Stimulated activated CD8-positive, alpha-beta memory T cell treated with anti-CD3 and anti-CD28 coated beads, Interleukin-7, amount 100 ng/mL, for 4 hours (primary cell): ENCODE results near the gene SLC4A1AP.
A peak's percentile ranks its signal among the peaks of the same experiment; 100 is the strongest.

Source experiments
- DNase-seq, 2 donors: peaks; one replicate each; pipeline ENCODE4 v3.0.0-alpha.2; 2020; ENCODE audit warnings: low read depth in 2 of 2

Gene SLC4A1AP

GRCh38 chr2:27703638-27704341 is 40.1 kb downstream of the SLC4A1AP start:
- peak; percentile 68 to 80 for DNase-seq

- DNase-seq: no peak
These were observed 40.7 kb downstream of the SLC4A1AP start for GRCh38 chr2:27704342-27704876.

- no peak for DNase-seq
These were observed 42.3 kb downstream of the SLC4A1AP start for GRCh38 chr2:27705851-27706622.

- DNase-seq: no peak
These were observed 44.0 kb downstream of the SLC4A1AP start for GRCh38 chr2:27707462-27708256.

- no peak for DNase-seq
These were observed 44.6 kb downstream of the SLC4A1AP start for GRCh38 chr2:27708257-27708654.

GRCh38 chr2:27708666-27709065 is 45.0 kb downstream of the SLC4A1AP start:
- DNase-seq: no peak

- no peak for DNase-seq
These were observed 45.6 kb downstream of the SLC4A1AP start for GRCh38 chr2:27709326-27709725.

GRCh38 chr2:27709960-27710575 is 46.4 kb downstream of the SLC4A1AP start:
- DNase-seq: no peak

GRCh38 chr2:27710640-27711430 is 47.1 kb downstream of the SLC4A1AP start:
- DNase-seq: no peak

- DNase-seq: no peak
These were observed 48.1 kb downstream of the SLC4A1AP start for GRCh38 chr2:27711804-27712203.

- DNase-seq: no peak
These were observed 48.8 kb downstream of the SLC4A1AP start for GRCh38 chr2:27712522-27712921.

- DNase-seq: no peak
These were observed 49.5 kb downstream of the SLC4A1AP start for GRCh38 chr2:27713201-27713600.

- DNase-seq: no peak
These were observed 50.4 kb downstream of the SLC4A1AP start for GRCh38 chr2:27714053-27714452.

GRCh38 chr2:27714851-27715291 is 51.2 kb downstream of the SLC4A1AP start:
- no peak for DNase-seq

- peak in 1 of 2 donors; percentile 32 for DNase-seq
These were observed 51.9 kb downstream of the SLC4A1AP start for GRCh38 chr2:27715318-27716210.

- no peak for DNase-seq
These were observed 52.8 kb downstream of the SLC4A1AP start for GRCh38 chr2:27716301-27717069.

GRCh38 chr2:27717070-27717795 is 53.5 kb downstream of the SLC4A1AP start:
- no peak for DNase-seq

GRCh38 chr2:27720004-27720551 is 56.4 kb downstream of the SLC4A1AP start:
- peak in 1 of 2 donors; percentile 50 for DNase-seq
